K562 (cell line): ENCODE data around the gene PLCB3. TPM values are rescaled to one million over a fixed set of nuclear protein-coding genes. Genes with fewer than 3 reads are reported as not detected.

ENCODE experiments used
- ATAC-seq: fragments of 200-7000 bp; cut with Tn5 transposase; 3 replicates; pipeline ENCODE4 v1.9.1; 2020; ENCODE audit warnings: moderate library complexity
- BruUV-seq: library from RNA; stranded (reverse); fragments of 400-500 nt; replicated peaks from 2 replicates; lab custom pipeline; 2021; lab: Mats Ljungman, UMichigan
- CTCF ChIA-PET: fragments of 300-600 bp; formaldehyde crosslinking; extraction: SDS; loops from one replicate; lab custom pipeline; 2021; ENCODE audit warnings: low intra/inter-chr PET ratio; lab: Yijun Ruan, JAX
- POLR2A ChIA-PET: fragments of 300-600, 350-650 bp; sonication (Branson Sonifier 250); formaldehyde crosslinking; extraction: SDS; loops from one replicate; lab custom pipeline; 2021; ENCODE audit warnings: antibody characterized with exemption, inconsistent platforms; lab: Yijun Ruan, JAX
- DNase-seq, 4 experiments: peaks; one replicate each; pipeline versions ENCODE4 v3.0.0 to v3.0.0-alpha.2; 2011 to 2018; ENCODE audit warnings: low spot score in 3 of 4, mixed read lengths in 3 of 4; ENCODE audit errors: extremely low read depth in 1 of 4
- FAIRE-seq: peaks from 2 replicates; lab custom pipeline; 2011; peaks lifted over from hg19 to GRCh38; lab: Jason Lieb, UNC
- H2AFZ ChIP-seq: 2 replicates; pipeline ENCODE4 v1.6.0; 2011; ENCODE audit warnings: low read depth, low read length, control low read depth, inconsistent platforms
- H3K27ac ChIP-seq: fragments of 200-600 bp; 3 replicates; pipeline ENCODE4 v1.8.0; 2011; ENCODE audit warnings: low read depth, mild to moderate bottlenecking, control low read depth, inconsistent platforms, low read length, moderate library complexity, mixed read lengths; ENCODE audit errors: extremely low read depth
- H3K27me3 ChIP-seq, 2 experiments: fragments of 300-600 bp in 1 of 2; 2 replicates in 1 of 2; 3 replicates in 1 of 2; pipeline versions ENCODE4 v1.6.0 to v1.8.0; 2011; ENCODE audit warnings: inconsistent platforms in 2 of 2, low read length in 2 of 2, mild to moderate bottlenecking in 1 of 2, mixed read lengths in 1 of 2, moderate library complexity in 1 of 2; ENCODE audit not compliant: control insufficient read depth in 2 of 2, insufficient read depth in 2 of 2
- H3K36me3 ChIP-seq: fragments of 300-600 bp; 3 replicates; pipeline ENCODE4 v1.8.0; 2011; ENCODE audit warnings: mild to moderate bottlenecking, low read length, inconsistent platforms; ENCODE audit not compliant: control insufficient read depth, insufficient read depth
- H3K4me1 ChIP-seq, 2 experiments: fragments of 200-600 bp in 1 of 2; replicated peaks in 1 of 2; 2 replicates in 1 of 2; 3 replicates in 1 of 2; pipeline versions ENCODE4 v1.5.1 to v1.8.0; 2011; ENCODE audit warnings: inconsistent platforms in 2 of 2, low read length in 2 of 2, mild to moderate bottlenecking in 1 of 2, mixed read lengths in 1 of 2, moderate library complexity in 1 of 2; ENCODE audit not compliant: control insufficient read depth in 2 of 2, insufficient read depth in 2 of 2
- H3K4me2 ChIP-seq: 2 replicates; pipeline ENCODE4 v1.6.1; 2011; ENCODE audit warnings: low read length, control low read depth, inconsistent platforms, mixed read lengths; ENCODE audit not compliant: insufficient read depth
- H3K4me3 ChIP-seq: fragments of 200-600 bp; sonication (generic), shearing (Covaris generic); 2 replicates; pipeline ENCODE4 v1.5.1; 2016; ENCODE audit warnings: control low read depth, inconsistent platforms
- H3K79me2 ChIP-seq: fragments of 200-600 bp; 3 replicates; pipeline ENCODE4 v1.8.0; 2011; ENCODE audit warnings: low read length, inconsistent platforms; ENCODE audit not compliant: control insufficient read depth, insufficient read depth
- H3K9ac ChIP-seq, 2 experiments: 2 replicates each; pipeline versions ENCODE4 v1.6.0 to v1.6.1; 2011; ENCODE audit warnings: low read depth in 2 of 2, low read length in 2 of 2, control low read depth in 1 of 2, inconsistent platforms in 1 of 2, mild to moderate bottlenecking in 1 of 2, mixed read lengths in 1 of 2; ENCODE audit not compliant: insufficient read depth in 1 of 2
- H3K9me1 ChIP-seq: one replicate; pipeline ENCODE4 v1.6.0; 2011; ENCODE audit warnings: inconsistent platforms, mild to moderate bottlenecking, low read length, moderate library complexity; ENCODE audit not compliant: control insufficient read depth, insufficient read depth
- H3K9me3 ChIP-seq: replicated peaks from 2 replicates; pipeline ENCODE4 v1.5.1; 2011; ENCODE audit warnings: low read depth, low read length, inconsistent platforms; ENCODE audit not compliant: control insufficient read depth, insufficient read depth
- H4K20me1 ChIP-seq: replicated peaks from 2 replicates; pipeline ENCODE4 v1.6.1; 2011; ENCODE audit warnings: low read length, inconsistent platforms, mixed read lengths; ENCODE audit not compliant: control insufficient read depth, insufficient read depth
- CEBPB ChIP-seq: fragments of 450-650 bp; IDR thresholded peaks from 2 replicates; pipeline ENCODE4 v1.6.1; 2016; ENCODE audit warnings: missing genetic modification characterization, missing compliant biosample characterization
- MAZ ChIP-seq, 2 experiments: fragments of 450-650 bp in 1 of 2; sonication (generic) in 1 of 2; formaldehyde crosslinking; IDR thresholded peaks in 1 of 2; conservative IDR thresholded peaks in 1 of 2; 2 replicates each; pipeline versions ENCODE4 v1.4.0 to v1.5.0; 2020; ENCODE audit warnings: mild to moderate bottlenecking in 1 of 2, missing genetic modification reagents in 1 of 2
- POLR2A ChIP-seq: fragments of 450-650 bp; conservative IDR thresholded peaks from 2 replicates; pipeline ENCODE4 v1.6.1; 2016
- POLR2G ChIP-seq: fragments of 200-400 bp; formaldehyde crosslinking; IDR thresholded peaks from 2 replicates; pipeline ENCODE4 v1.6.1; 2017; ENCODE audit warnings: low read depth, mild to moderate bottlenecking, antibody characterized with exemption, low read length, moderate library complexity
- RBM22 ChIP-seq: fragments of 200-400 bp; formaldehyde crosslinking; IDR thresholded peaks from 2 replicates; pipeline ENCODE4 v1.6.1; 2018; ENCODE audit warnings: low read length, low read depth; ENCODE audit not compliant: poor library complexity, severe bottlenecking
- SMAD1 ChIP-seq: fragments of 150-350 bp; IDR thresholded peaks from 2 replicates; pipeline ENCODE4 v1.6.1; 2014; ENCODE audit warnings: low read length, low read depth; ENCODE audit not compliant: partially characterized antibody
- TCF7 ChIP-seq: sonication (generic); IDR thresholded peaks from 2 replicates; pipeline ENCODE4 v1.6.1; 2016; ENCODE audit warnings: antibody characterized with exemption, borderline replicate concordance
- THAP7 ChIP-seq: fragments of 250-450 bp; sonication (Bioruptor Pico); IDR thresholded peaks from 2 replicates; pipeline ENCODE4 v1.5.0; 2021
- WGBS: fragments of 100-300 bp; shearing (Covaris generic); methylation state at CpG from one replicate; pipeline ENCODE4 v1.1.6; 2016; ENCODE audit warnings: low coverage, mixed read lengths; ENCODE audit not compliant: insufficient coverage; ENCODE audit errors: missing lambda C conversion rate; 5-methylcytosine and 5-hydroxymethylcytosine counted together
- in situ Hi-C: fragments of 300-500 bp; cut with MboI; formaldehyde crosslinking; loops from 4 replicates; pipeline ENCODE4 v1.15.0; 2018; ENCODE audit warnings: inconsistent platforms, mixed read lengths
- intact Hi-C: fragments of 100-400 bp; cut with micrococcal nuclease; formaldehyde crosslinking; loops from 2 replicates; pipeline ENCODE4 v1.14.2; 2022
- polyA plus RNA-seq, 8 experiments: library from polyadenylated mRNA; depleted of rRNA in 4 of 8; stranded (reverse) in 5 of 8; unstranded in 3 of 8; fragments of >200 nt; fragmentation: Nextera tagmentation in 2 of 8; fragmentation: Illumina TruSeq in 1 of 8; extraction: Ambion mirVana in 2 of 8; extraction: Trizol in 1 of 8; gene quantifications; 2 replicates each; pipeline versions ENCODE4 v1.2.1 to v1.2.3, GENCODE V29; 2011 to 2014; ENCODE audit warnings: inconsistent platforms in 1 of 8, missing spikeins in 1 of 8
- total RNA-seq, 7 experiments: library from RNA; depleted of rRNA in 6 of 7; stranded (reverse); fragments of >200 nt in 6 of 7; fragmentation: Illumina TruSeq in 2 of 7; extraction: Trizol in 2 of 7; gene quantifications; 2 replicates each; pipeline versions ENCODE4 v1.2.1 to v1.2.3, GENCODE V29; 2011 to 2021; ENCODE audit warnings: low replicate concordance in 1 of 7
- TF ChIP-seq, protein P1 (sequence below), 2 experiments: fragments of 450-650 bp; formaldehyde crosslinking in 1 of 2; IDR thresholded peaks; 2 replicates each; pipeline versions ENCODE4 v1.4.0 to v1.6.1; 2014 to 2020; ENCODE audit warnings: mild to moderate bottlenecking in 2 of 2, borderline replicate concordance in 1 of 2, low read depth in 1 of 2
- TF ChIP-seq, protein P2 (sequence below): fragments of 450-650 bp; formaldehyde crosslinking; IDR thresholded peaks from 2 replicates; pipeline ENCODE4 v1.4.0; 2020; ENCODE audit warnings: mild to moderate bottlenecking, moderate library complexity

The PLCB3 gene
- total and polyA plus RNA-seq, 9 of the 15 experiments (the other 6 are each of a cell fraction or from before 2014, with no cell fraction given) = 0.31 to 44.8 (median 14.6) TPM

- ChIA-PET POLR2A (interaction anchor here (0.6 to 6.3 kb wide), 12 partner anchors 7 to 134 kb away, joined by 3 to 77 read pairs (median 4); partner anchors contain the start of genes FERMT3 and STIP1), CTCF (no interaction called here)
- no peak overlapping the region for H3K4me2 ChIP-seq
- no peaks in the 10 kb centered on the region for H4K20me1 ChIP-seq
- peak overlapping the region; percentile 31; the same call in 1 of the 3 replicates for H3K27ac ChIP-seq
- peaks cover 5% of the 10 kb centered on the region for H3K9me1 ChIP-seq
- H3K4me1 ChIP-seq = peaks cover 2 to 64% of the 10 kb centered on the region in 2 experiments; a peak in 4 of 5 replicates
- intact Hi-C loops (no loop called here), in situ Hi-C loops (no loop called here)
- FAIRE-seq (no peak), DNase-seq (peak in 1 of 4 experiments; percentile 14), ATAC-seq (no peak)
- H3K27me3 ChIP-seq = no peaks in the 10 kb centered on the region
- peak overlapping the region in 1 of 2 experiments; percentile 99; a peak in 3 of 4 replicates for H3K9ac ChIP-seq
- 87% methylated on average over 17 of the region's 17 CpGs for WGBS
- peaks cover 34% of the 10 kb centered on the region for H3K79me2 ChIP-seq
- H3K4me3 ChIP-seq = peak overlapping the region; percentile 64; the same call in 1 of the 2 replicates
- no TSS peak for BruUV-seq
- H3K9me3 ChIP-seq = no peaks in the 10 kb centered on the region
- peaks cover 56% of the 10 kb centered on the region; the same call in 2 of the 3 replicates for H3K36me3 ChIP-seq
- H2AFZ ChIP-seq = no peak overlapping the region
- TF ChIP-seq THAP7 (0 out of 2 replicates have a peak, but pooled peaks have one; percentile 26), POLR2A (peak; percentile 72), POLR2G (peak; percentile 81), MAZ (CRISPR knock-in tag; conservative IDR thresholded peaks at IDR 0.05 in 1 of 2, IDR thresholded peaks at IDR 0.05 in 1 of 2) (peak in 1 of 2 experiments; percentile 55; a peak in 1 of 4 replicates), RBM22 (peak; percentile 56), CEBPB (tag) (peak; percentile 43), TCF7 (no peak), SMAD1 (peak; percentile 22)
- TF ChIP-seq, protein P1, sequence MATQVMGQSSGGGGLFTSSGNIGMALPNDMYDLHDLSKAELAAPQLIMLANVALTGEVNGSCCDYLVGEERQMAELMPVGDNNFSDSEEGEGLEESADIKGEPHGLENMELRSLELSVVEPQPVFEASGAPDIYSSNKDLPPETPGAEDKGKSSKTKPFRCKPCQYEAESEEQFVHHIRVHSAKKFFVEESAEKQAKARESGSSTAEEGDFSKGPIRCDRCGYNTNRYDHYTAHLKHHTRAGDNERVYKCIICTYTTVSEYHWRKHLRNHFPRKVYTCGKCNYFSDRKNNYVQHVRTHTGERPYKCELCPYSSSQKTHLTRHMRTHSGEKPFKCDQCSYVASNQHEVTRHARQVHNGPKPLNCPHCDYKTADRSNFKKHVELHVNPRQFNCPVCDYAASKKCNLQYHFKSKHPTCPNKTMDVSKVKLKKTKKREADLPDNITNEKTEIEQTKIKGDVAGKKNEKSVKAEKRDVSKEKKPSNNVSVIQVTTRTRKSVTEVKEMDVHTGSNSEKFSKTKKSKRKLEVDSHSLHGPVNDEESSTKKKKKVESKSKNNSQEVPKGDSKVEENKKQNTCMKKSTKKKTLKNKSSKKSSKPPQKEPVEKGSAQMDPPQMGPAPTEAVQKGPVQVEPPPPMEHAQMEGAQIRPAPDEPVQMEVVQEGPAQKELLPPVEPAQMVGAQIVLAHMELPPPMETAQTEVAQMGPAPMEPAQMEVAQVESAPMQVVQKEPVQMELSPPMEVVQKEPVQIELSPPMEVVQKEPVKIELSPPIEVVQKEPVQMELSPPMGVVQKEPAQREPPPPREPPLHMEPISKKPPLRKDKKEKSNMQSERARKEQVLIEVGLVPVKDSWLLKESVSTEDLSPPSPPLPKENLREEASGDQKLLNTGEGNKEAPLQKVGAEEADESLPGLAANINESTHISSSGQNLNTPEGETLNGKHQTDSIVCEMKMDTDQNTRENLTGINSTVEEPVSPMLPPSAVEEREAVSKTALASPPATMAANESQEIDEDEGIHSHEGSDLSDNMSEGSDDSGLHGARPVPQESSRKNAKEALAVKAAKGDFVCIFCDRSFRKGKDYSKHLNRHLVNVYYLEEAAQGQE (IDR thresholded peaks at IDR 0.05; ENCODE audit: borderline replicate concordance) = no peak
- TF ChIP-seq, protein P1 (CRISPR knock-in tag; IDR thresholded peaks at IDR 0.05; ENCODE audit: low read depth) = 0 out of 2 replicates have a peak, but pooled peaks have one; percentile 57
- TF ChIP-seq, protein P2, sequence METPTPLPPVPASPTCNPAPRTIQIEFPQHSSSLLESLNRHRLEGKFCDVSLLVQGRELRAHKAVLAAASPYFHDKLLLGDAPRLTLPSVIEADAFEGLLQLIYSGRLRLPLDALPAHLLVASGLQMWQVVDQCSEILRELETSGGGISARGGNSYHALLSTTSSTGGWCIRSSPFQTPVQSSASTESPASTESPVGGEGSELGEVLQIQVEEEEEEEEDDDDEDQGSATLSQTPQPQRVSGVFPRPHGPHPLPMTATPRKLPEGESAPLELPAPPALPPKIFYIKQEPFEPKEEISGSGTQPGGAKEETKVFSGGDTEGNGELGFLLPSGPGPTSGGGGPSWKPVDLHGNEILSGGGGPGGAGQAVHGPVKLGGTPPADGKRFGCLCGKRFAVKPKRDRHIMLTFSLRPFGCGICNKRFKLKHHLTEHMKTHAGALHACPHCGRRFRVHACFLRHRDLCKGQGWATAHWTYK = peak; percentile 31; the same call in 1 of the 2 replicates
These were observed 27.0 kb upstream of the PLCB3 start for GRCh38 chr11:64224151-64224890.
